HUES6 (cell line): ENCODE data around the gene FBLN1.

Source experiments
- H3K27ac ChIP-seq: 2 replicates; pipeline ENCODE4 v1.7.0; 2013; ENCODE audit warnings: low read depth, mild to moderate bottlenecking, low read length, inconsistent platforms
- H3K27me3 ChIP-seq: 2 replicates; pipeline ENCODE4 v1.6.1; 2013; ENCODE audit warnings: low read length; ENCODE audit not compliant: control insufficient read depth, insufficient read depth
- H3K36me3 ChIP-seq: 2 replicates; pipeline ENCODE4 v1.6.1; 2013; ENCODE audit warnings: low read length; ENCODE audit not compliant: control insufficient read depth, insufficient read depth
- H3K4me1 ChIP-seq: 2 replicates; pipeline ENCODE4 v1.6.1; 2013; ENCODE audit warnings: low read length; ENCODE audit not compliant: control insufficient read depth, insufficient read depth
- H3K4me3 ChIP-seq: 2 replicates; pipeline ENCODE4 v1.5.1; 2013; ENCODE audit warnings: low read depth, low read length
- H3K9ac ChIP-seq: one replicate; pipeline ENCODE4 v1.6.1; 2013; ENCODE audit warnings: mild to moderate bottlenecking, low read length
- H3K9me3 ChIP-seq: 2 replicates; pipeline ENCODE4 v1.6.1; 2013; ENCODE audit warnings: low read depth, low read length; ENCODE audit not compliant: control insufficient read depth, insufficient read depth

Gene FBLN1

DNA sequence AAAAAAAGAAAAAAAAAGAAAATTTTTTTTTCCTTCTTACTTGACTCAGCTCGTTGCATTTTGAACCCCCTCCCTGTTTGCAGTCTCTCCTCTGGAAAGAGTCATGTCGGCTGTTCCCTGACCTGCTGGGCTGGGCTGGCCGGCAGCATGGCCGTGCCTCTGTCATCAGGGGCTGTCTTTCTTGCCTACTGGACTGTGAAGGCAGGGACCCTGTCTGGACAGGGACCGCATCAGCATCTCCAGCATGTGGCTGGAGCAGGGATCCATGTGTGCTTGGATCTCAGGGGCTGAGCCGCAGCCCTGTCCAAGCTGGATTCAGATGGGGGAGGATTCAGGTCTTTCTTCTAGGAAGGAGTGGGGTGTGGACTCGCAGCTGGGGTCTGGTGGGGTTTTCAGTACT lies 15.5 kb downstream of the FBLN1 start:
- Histone ChIP-seq H3K27me3 (no peaks in the 10 kb centered on the region), H3K36me3 (peaks cover 48% of the 10 kb centered on the region), H3K27ac (no peak overlapping the region), H3K4me3 (no peak overlapping the region), H3K4me1 (peaks cover 31% of the 10 kb centered on the region), H3K9ac (no peak overlapping the region), H3K9me3 (no peaks in the 10 kb centered on the region)

DNA sequence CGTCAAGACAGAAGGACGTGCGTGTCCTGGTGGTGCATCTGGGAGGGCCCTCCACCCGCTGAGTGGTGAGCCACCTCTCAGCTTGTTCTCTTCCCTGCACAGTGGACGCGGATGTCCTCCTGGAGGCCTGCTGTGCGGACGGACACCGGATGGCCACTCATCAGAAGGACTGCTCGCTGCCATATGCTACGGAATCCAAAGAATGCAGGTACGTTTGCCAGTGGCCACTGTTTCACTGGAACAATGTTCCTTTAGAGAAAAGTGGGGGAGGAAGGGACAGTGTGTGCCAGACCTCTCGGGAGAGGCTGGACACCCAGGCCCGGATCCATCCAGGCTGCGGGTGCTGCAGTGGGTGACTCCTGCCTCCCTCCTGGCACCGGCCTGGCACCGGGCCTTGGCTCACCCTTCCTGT lies 15.9 kb downstream of the FBLN1 start:
- H3K9me3 ChIP-seq: no peaks in the 10 kb centered on the region
- H3K36me3 ChIP-seq: peaks cover 52% of the 10 kb centered on the region
- peaks cover 31% of the 10 kb centered on the region for H3K4me1 ChIP-seq
- H3K27ac ChIP-seq: no peak overlapping the region
- no peak overlapping the region for H3K9ac ChIP-seq
- no peak overlapping the region for H3K4me3 ChIP-seq
- no peaks in the 10 kb centered on the region for H3K27me3 ChIP-seq

DNA sequence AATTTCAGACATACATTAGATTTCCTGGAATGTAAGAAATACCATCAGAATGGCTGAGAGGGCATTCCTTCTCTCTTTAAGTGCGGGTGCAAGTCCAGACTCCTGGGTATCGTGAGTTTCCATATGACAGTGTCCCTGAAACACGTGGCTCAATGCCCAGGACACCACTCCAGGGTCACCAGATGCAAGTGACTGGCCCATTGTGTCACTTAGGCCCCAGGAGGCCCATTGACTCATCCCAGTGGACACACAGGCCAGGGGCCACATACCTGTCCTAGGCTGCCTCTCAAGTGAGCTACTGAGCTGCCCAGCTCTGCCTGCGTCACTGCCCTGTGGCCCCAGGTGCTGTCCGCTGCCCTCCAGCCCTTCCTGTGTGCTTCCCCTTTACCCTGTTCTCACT lies 18.5 kb downstream of the FBLN1 start:
- no peaks in the 10 kb centered on the region for H3K27me3 ChIP-seq
- no peaks in the 10 kb centered on the region for H3K9me3 ChIP-seq
- H3K4me3 ChIP-seq: no peak overlapping the region
- H3K9ac ChIP-seq: no peak overlapping the region
- peaks cover 78% of the 10 kb centered on the region for H3K36me3 ChIP-seq
- peaks cover 12% of the 10 kb centered on the region; the same call in 1 of the 2 replicates for H3K4me1 ChIP-seq
- no peak overlapping the region for H3K27ac ChIP-seq

DNA sequence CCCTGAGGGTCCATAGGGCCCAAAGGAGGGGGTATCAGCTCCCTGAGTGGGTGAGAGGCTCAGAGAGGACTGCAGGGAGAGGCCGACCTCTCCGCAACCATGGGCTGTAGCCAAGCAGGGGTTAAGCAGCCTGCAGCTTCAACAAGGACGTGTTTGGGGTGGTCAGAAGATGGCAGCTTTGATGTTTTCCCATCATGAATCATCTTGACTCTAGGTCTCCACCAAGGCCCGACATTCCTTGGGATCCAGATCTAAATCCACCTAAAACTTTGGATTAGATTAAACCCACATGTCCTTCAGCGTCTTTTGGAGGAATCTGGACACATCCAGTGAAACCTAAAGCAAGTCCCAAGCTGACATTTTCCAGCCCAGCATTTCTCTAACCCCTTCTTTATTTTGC lies 19.8 kb downstream of the FBLN1 start:
- H3K27ac ChIP-seq: no peak overlapping the region; the same call in 1 of the 2 replicates
- H3K4me3 ChIP-seq: no peak overlapping the region
- H3K36me3 ChIP-seq: peaks cover 90% of the 10 kb centered on the region
- no peaks in the 10 kb centered on the region for H3K27me3 ChIP-seq
- no peaks in the 10 kb centered on the region for H3K4me1 ChIP-seq
- no peak overlapping the region for H3K9ac ChIP-seq
- H3K9me3 ChIP-seq: no peaks in the 10 kb centered on the region

DNA sequence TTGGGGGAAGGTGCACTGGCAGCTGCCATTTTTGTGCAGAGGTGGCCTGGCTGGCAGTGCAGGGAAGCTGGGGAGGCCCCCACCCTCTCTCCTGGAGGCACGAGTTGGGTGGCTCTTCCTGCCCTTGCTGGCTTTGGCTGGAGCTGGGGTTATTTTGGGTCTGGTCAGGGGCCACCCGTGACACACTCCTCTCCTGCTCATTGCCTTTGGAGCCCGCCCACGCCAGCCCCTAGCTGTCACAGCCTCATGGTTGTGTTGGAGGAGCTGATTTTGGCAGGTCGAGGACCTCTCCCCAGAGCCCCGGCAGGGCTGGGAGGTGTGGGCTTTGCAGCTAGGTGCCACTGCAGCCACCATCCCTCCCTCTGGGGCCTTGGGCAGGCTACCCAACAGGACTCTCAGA lies 21.5 kb downstream of the FBLN1 start:
- Histone ChIP-seq H3K9me3 (no peaks in the 10 kb centered on the region), H3K4me3 (no peak overlapping the region), H3K27me3 (no peaks in the 10 kb centered on the region), H3K36me3 (peaks cover 95% of the 10 kb centered on the region), H3K9ac (no peak overlapping the region), H3K27ac (no peak overlapping the region), H3K4me1 (no peaks in the 10 kb centered on the region)

DNA sequence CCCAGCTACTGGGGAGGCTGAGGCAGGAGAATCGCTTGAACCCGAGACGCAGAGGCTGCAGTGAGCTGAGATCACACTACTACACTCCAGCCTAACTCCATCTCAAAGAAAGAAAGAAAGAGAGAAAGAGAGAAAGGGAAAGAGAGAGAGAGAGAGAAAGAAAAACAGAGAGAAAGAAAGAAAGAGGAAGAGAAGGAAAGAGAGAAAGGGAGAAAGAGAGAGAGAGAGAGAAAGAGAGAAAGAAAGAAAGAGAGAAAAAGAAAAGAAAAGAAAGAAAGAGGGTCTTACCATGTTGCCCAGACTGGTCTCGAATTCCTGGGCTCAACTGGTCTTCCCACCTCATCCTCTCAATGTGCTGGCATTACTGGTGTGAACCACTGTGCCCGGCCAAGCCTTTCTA lies 22.3 kb downstream of the FBLN1 start:
- H3K36me3 ChIP-seq: peaks cover 95% of the 10 kb centered on the region
- H3K9me3 ChIP-seq: no peaks in the 10 kb centered on the region
- no peaks in the 10 kb centered on the region for H3K27me3 ChIP-seq
- H3K4me3 ChIP-seq: no peak overlapping the region
- no peaks in the 10 kb centered on the region for H3K4me1 ChIP-seq
- H3K27ac ChIP-seq: 0 out of 2 replicates have a peak overlapping the region, but pooled peaks have one; percentile 18
- H3K9ac ChIP-seq: no peak overlapping the region

DNA sequence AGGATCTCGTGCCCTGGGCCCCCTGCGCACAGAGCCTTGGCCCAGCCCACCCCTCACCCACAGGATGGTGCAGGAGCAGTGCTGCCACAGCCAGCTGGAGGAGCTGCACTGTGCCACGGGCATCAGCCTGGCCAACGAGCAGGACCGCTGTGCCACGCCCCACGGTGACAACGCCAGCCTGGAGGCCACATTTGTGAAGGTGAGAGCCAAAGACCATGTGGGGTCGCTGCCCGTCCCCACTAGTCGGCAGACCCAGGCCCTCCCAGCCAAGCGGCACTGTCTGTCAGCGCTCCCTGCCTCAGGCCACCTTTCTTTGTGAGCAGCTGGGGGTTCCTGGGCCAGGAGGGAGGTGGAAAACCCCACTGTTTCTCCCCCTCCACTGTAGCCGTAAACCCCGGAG lies 22.8 kb downstream of the FBLN1 start:
- Histone ChIP-seq H3K36me3 (peaks cover 95% of the 10 kb centered on the region), H3K9me3 (no peaks in the 10 kb centered on the region), H3K27me3 (no peaks in the 10 kb centered on the region)

DNA sequence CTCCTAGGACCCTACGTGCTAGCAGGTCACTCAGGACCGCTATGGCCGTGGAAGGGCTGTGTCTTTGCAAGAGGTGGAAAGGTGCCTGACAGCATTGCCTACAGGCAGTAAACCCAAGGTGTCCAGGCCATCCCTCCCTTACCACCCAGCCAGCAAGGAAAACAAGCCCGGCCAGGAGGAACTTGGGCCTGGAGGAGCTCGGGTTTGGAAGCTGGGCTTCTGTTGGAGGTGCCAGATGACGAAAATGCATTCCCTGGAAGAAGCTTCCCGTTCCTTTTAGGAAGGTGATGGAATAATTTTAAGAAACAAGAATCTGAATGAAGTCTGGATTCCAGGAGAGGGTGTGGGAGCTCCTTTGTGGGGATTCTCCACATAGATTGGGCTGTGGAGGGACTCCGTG lies 23.6 kb downstream of the FBLN1 start:
- peaks cover 95% of the 10 kb centered on the region for H3K36me3 ChIP-seq

More for the DNA sequence above, 22.8 kb downstream of the FBLN1 start:
- H3K4me1 ChIP-seq: no peaks in the 10 kb centered on the region
- 0 out of 2 replicates have a peak overlapping the region, but pooled peaks have one; percentile 18 for H3K27ac ChIP-seq
- H3K4me3 ChIP-seq: no peak overlapping the region
- H3K9ac ChIP-seq: no peak overlapping the region

DNA sequence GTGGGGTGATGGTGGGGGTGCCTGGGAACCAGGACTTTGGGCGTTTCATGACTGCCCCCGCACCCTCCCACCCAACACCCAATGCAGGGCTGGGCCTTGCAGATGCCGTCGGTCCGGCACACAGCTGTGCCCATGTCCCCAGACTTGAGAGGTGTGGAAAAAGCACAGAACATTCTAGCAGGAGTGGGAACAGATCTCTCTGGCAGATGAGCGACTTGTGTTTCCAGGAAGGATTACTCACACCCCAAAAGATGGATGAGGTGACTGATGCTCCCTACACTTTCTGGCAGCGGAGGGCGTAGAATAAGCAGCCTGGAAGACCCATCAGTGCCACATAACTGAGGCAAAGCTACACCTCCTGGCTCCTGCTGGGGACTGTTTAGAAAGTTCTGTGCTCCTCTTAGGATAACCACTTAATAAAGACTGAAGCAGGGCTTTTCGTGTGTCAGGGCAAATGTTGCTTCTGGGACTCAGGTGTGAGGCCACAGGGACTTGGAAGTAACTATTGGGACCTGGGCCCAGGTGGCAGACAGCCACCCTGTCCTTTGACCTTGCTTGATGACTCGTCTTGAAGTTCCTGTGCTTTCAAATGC lies 24.2 kb downstream of the FBLN1 start:
- H3K27ac ChIP-seq: no peak overlapping the region
- no peaks in the 10 kb centered on the region for H3K27me3 ChIP-seq
- no peak overlapping the region for H3K4me3 ChIP-seq
- H3K9ac ChIP-seq: no peak overlapping the region
- no peaks in the 10 kb centered on the region for H3K4me1 ChIP-seq
- H3K36me3 ChIP-seq: peaks cover 95% of the 10 kb centered on the region
- H3K9me3 ChIP-seq: no peaks in the 10 kb centered on the region

More for the DNA sequence above, 23.6 kb downstream of the FBLN1 start:
- no peaks in the 10 kb centered on the region for H3K27me3 ChIP-seq
- H3K9me3 ChIP-seq: no peaks in the 10 kb centered on the region
- no peak overlapping the region for H3K4me3 ChIP-seq
- no peak overlapping the region for H3K9ac ChIP-seq
- H3K27ac ChIP-seq: no peak overlapping the region
- H3K4me1 ChIP-seq: no peaks in the 10 kb centered on the region

DNA sequence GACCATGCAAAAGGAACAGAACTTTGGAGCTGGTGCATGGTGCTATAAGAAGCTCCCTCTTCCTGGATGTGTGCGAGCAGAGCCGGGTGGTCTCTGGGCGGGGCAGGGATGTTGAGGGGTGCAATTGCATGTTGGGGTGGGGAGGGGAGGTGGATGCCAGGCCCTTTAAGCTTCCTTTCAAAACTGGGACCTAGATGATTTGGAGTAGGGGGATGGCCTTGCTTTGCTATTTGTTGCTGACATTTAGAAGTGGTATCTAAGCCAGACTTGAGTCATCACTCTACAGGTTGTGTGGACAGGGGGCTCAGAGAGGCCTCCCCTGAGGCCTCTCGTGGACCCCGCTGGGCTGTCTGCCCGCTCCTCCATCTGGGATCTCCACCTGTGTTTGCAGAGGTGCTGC lies 24.8 kb downstream of the FBLN1 start:
- Histone ChIP-seq H3K27ac (no peak overlapping the region), H3K9me3 (no peaks in the 10 kb centered on the region), H3K4me1 (no peaks in the 10 kb centered on the region), H3K27me3 (no peaks in the 10 kb centered on the region), H3K36me3 (peaks cover 95% of the 10 kb centered on the region), H3K4me3 (no peak overlapping the region), H3K9ac (no peak overlapping the region)

DNA sequence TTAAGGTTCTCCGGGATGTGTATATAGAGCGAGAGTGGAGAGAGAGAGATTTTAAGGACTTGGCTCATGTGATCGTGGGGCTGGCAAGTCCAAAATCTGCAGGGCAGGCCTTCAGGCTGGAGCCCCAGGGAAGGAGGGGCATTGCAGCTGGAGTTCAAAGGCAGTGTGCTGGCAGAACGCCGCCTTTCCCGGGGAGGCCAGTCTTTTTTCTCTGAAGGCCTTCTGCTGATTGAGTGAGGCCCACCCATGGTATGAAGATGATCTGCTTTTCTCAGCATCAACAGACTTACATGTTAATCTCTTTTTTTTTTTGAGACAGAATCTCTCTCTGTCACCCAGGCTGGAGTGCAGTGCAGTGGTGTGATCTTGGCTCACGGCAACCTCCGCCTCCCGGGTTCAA lies 25.4 kb downstream of the FBLN1 start:
- Histone ChIP-seq H3K9me3 (no peaks in the 10 kb centered on the region), H3K4me1 (no peaks in the 10 kb centered on the region), H3K36me3 (peaks cover 95% of the 10 kb centered on the region), H3K27me3 (no peaks in the 10 kb centered on the region), H3K9ac (no peak overlapping the region), H3K27ac (no peak overlapping the region), H3K4me3 (no peak overlapping the region)
